Stomach (tissue), 4 donors: ENCODE measurements around the gene CDH23.

Experiments used
- CTCF ChIP-seq, 7 experiments: fragments of 450-650 bp in 4 of 7; fragments of 200-600 bp in 3 of 7; sonication (generic) in 3 of 7; IDR thresholded peaks; one replicate each; pipeline ENCODE4 v1.5.1; 2016 to 2019; ENCODE audit warnings: antibody characterized with exemption in 7 of 7, control low read depth in 2 of 7, mild to moderate bottlenecking in 1 of 7
- POLR2A ChIP-seq, 4 donors: fragments of 450-650 bp; IDR thresholded peaks; one replicate each; pipeline ENCODE4 v1.6.1; 2016; ENCODE audit warnings: antibody characterized with exemption in 4 of 4, control low read depth in 2 of 4, mild to moderate bottlenecking in 1 of 4, moderate library complexity in 1 of 4

- no peak for TF ChIP-seq CTCF (IDR thresholded peaks at IDR 0.05)
- no peak for TF ChIP-seq POLR2A (IDR thresholded peaks at IDR 0.05)
These were observed 33.2 kb downstream of the CDH23 start for GRCh38 chr10:71429929-71430328.
